ENCODE measurements around the gene CALY.

CALY gene

GRCh38 chr10:133366130-133366478 lies 29.4 kb upstream of the CALY start:
- no peak for DNase-seq

GRCh38 chr10:133365461-133366129 lies 28.9 kb upstream of the CALY start:
- DNase-seq, result no peak

- no peak for DNase-seq
These were observed 28.1 kb upstream of the CALY start for GRCh38 chr10:133364645-133365431.

- no peak for DNase-seq
These were observed 26.1 kb upstream of the CALY start for GRCh38 chr10:133362846-133363245.

- no peak for DNase-seq
These were observed 25.2 kb upstream of the CALY start for GRCh38 chr10:133361773-133362441.

GRCh38 chr10:133361227-133361626 lies 24.5 kb upstream of the CALY start:
- peak; percentile 69 for DNase-seq

GRCh38 chr10:133359972-133360610 lies 23.4 kb upstream of the CALY start:
- no peak for DNase-seq

GRCh38 chr10:133359554-133359971 lies 22.9 kb upstream of the CALY start:
- peak; percentile 56 for DNase-seq

- no peak for DNase-seq
These were observed 22.2 kb upstream of the CALY start for GRCh38 chr10:133358925-133359310.

- DNase-seq, result no peak
These were observed 21.6 kb upstream of the CALY start for GRCh38 chr10:133358162-133358924.

- peak; percentile 79 for DNase-seq
These were observed 20.8 kb upstream of the CALY start, which contains the start of gene FUOM for GRCh38 chr10:133357285-133358161. FUOM (minus strand) TSS chr10:133358019; CDS start chr10:133358007, 12 bp downstream.

- DNase-seq, result peak; percentile 27
These were observed 20.0 kb upstream of the CALY start for GRCh38 chr10:133356549-133357284.

- no peak for DNase-seq
These were observed 19.3 kb upstream of the CALY start for GRCh38 chr10:133355991-133356390.

GRCh38 chr10:133355266-133355665 lies 18.6 kb upstream of the CALY start:
- no peak for DNase-seq

- no peak for DNase-seq
These were observed 18.1 kb upstream of the CALY start for GRCh38 chr10:133354672-133355240.

GRCh38 chr10:133353988-133354605 lies 17.4 kb upstream of the CALY start:
- no peak for DNase-seq

GRCh38 chr10:133353202-133353959 lies 16.7 kb upstream of the CALY start:
- DNase-seq, result no peak

- DNase-seq, result peak; percentile 17
These were observed 15.0 kb upstream of the CALY start for GRCh38 chr10:133351408-133352318.

Measured in NCI-H82 (cell line).